SW480 (cell line): ENCODE data around the gene GPBAR1.

Experiments used
- DNase-seq: peaks from one replicate; pipeline ENCODE4 v3.0.0-alpha.2; 2016; ENCODE audit warnings: low spot score

The GPBAR1 gene

GRCh38 chr2:218285604-218286003 lies 24.8 kb downstream of the GPBAR1 start:
- no peak for DNase-seq

GRCh38 chr2:218286570-218287459 lies 26.0 kb downstream of the GPBAR1 start:
- DNase-seq, result peak; percentile 92

GRCh38 chr2:218289639-218290315 lies 29.0 kb downstream of the GPBAR1 start:
- DNase-seq, result no peak

DNA sequence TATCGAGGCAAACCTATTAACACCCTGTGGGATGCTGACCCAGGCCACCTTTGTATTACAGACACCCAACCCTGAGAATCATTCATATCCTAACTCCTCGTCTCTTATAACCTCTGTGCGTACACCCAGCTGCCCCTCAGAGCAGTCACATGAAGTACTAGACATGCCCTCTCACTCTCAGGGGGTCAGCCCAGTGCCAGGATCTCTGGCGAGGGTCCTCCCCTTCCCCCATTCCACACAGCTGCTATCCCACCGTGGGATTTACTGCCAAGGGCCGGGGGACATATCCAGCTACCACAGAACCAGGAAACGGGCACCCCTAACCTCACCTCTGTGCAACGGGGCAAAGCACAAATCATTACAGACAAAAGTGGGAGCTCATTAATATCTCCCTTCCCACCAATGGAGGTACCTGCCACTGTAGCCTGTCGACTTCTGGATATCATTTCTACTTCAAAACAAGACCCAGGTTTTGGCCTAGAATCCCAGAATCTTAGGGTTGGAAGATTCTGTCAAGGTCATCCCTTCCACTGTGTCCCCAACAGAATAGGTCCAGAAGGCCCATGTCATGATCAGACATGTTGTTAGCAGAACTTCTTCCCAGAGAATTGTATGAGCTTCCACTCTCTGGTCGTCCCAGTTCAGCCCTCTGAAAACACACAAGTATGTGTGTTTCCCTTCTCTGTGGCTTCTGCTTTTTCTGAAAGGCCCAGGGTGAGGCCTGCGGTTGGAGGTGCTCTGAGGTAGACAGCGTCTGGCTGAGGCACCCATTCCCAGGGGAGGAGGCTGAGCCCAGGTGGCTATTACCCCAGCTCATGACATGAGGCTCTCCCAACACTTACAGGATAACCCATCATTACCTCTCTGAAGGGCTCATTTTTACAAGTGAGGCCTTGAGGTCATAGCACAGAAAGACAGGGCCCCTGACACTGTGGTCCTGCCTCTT lies 29.8 kb downstream of the GPBAR1 start:
- peak; percentile 56 for DNase-seq

GRCh38 chr2:218291318-218292047 lies 30.7 kb downstream of the GPBAR1 start:
- no peak for DNase-seq

DNA sequence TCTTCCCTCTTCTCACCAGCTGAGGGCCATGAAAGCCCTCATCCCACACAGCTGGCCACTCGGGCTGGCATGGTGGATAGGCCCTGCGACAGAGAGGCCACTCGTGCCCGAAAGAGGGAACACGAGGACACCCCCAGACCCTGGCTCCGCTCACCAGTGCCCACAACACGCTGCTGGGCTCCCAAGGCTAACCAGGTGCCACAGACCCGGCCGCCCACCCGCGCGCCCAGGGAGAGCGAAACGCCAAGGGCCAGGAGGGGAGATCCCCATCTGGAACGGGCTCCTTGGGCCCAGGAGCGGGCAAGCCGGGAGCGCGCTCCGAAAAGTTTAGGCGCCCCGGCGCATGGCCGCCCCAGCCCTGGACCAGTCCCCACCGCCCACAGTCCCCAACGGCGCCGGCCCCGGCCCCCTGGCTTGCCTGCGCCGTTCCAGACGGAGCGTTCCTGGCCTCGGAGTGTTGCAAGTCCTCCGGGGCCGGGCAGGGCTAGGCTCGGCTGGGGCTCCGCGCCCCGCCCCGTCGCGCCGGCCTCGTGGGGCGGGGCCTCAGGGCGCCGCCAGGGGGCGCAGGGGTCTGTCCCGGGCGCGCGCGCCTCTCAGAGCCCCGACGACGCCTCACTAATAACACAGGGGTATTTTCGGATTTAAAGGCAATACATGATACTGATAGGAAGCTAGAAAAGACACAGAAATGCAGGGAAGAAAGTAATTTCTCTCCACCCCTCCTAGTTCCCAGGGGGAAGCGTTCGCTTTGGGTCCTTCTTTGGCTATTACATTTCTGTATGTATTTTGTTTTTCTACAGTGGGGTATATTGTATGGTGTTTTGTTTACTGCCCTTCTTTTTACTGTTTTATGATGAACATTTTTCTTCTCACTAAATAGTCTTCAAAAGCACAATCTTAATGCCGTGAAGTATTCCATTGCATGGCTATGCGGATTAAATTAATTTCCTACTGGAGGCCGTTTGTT lies 31.5 kb downstream of the GPBAR1 start, which contains the start of gene TMBIM1:
TMBIM1 (minus strand) TSS at position 456 of the 967 bp plus-strand sequence. CDS start 10,362 bp downstream, outside the sequence.
- DNase-seq, result peak; percentile 33

GRCh38 chr2:218293715-218294429 lies 33.1 kb downstream of the GPBAR1 start:
- DNase-seq, result no peak

DNA sequence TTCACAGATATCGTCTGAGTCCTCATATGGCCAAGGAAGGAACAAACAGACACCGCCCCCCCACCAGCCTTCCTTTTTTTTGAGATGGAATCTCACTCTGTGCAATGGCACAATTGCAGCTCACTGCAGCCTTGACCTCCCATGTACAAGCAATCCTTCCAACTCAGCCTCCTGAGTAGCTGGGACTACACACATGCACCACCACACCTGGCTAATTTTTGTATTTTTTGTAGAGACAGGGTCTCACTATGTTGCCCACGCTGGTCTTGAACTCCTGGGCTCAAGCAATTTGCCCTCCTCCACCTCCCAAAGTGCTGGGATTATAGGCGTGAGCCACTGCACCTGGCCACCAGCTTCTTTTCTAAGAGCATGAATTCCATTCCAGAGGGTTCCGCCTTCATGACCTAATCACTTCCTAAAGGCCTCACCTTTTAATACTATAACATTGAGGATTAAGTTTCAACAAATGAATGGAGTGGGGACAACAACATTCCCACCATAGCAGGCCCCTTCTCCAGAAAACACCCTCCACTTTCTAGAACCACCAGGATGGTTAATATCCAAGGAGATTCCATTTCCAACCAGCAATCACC lies 33.7 kb downstream of the GPBAR1 start:
- DNase-seq, result no peak

GRCh38 chr2:218295029-218295428 lies 34.2 kb downstream of the GPBAR1 start:
- DNase-seq, result no peak

DNA sequence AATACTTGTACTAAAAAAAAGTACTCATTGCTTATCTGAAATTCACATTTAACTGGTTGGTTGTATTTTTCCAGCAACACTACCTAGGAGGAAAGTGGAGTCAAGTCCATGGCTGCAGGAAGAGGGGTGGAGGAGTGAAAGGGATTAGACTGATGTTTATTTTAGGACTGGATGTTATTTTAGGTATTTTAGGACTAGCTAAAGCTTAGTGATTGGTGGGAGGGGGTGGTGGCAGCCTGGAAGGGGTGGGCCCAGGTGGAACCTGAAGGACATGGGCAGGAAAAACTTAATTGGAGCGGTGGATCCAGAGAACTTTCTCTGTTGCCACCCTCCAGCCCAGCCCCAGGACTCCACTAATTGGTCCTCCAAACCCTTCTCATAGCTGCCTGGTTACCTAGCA lies 35.4 kb downstream of the GPBAR1 start:
- DNase-seq, result no peak

DNA sequence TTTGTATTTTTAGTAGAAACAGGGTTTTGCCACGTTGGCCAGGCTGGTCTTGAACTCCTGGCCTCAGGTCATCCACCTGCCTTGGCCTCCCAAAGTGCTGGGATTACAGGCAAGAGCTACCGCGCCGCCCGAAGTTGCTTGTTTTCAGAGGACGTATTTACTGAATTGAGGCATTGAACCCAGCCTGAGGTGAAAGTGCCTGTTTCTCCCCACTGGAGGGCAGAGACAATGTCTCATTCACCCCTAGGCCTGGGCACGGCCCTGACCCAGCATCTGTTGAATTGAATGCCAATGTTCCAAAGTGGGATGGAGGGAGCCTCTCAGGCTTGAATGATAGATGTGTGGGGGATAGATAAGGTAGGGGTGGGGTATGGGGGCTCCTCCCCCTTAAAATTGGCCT lies 36.0 kb downstream of the GPBAR1 start:
- DNase-seq, result no peak

DNA sequence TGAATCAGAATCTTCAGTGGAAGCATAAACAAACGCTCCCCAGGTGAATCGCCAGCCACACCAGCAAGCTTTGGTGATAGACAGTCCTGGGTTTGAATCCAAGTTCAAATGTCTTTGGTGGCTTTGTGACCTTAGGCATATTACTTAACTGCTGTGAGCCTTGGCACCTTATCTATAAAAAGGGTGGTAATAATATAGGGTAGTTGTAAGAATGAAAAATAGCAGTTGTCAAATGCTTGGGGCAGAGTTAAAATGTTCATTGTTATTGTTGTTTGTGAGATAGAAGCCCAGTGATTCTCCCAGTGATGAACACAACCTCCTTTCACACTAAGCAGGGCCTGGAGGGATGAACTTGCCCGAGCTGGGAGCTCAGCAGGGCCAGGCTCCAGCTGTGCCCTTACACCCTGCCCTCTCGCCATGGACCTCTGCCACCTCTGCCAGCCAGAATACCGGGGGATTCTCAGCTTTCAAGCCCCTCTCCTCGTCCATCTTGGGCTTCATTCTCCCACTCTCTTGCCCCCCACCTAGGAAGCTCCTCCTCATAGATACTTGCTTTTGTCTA lies 37.6 kb downstream of the GPBAR1 start:
- no peak for DNase-seq

- DNase-seq, result no peak
Observed at GRCh38 chr2:218300141-218300540, 39.3 kb downstream of the GPBAR1 start.

- peak; percentile 83 for DNase-seq
Observed at GRCh38 chr2:218301176-218301819, 40.5 kb downstream of the GPBAR1 start.

GRCh38 chr2:218305383-218305782 lies 44.6 kb downstream of the GPBAR1 start:
- no peak for DNase-seq

DNA sequence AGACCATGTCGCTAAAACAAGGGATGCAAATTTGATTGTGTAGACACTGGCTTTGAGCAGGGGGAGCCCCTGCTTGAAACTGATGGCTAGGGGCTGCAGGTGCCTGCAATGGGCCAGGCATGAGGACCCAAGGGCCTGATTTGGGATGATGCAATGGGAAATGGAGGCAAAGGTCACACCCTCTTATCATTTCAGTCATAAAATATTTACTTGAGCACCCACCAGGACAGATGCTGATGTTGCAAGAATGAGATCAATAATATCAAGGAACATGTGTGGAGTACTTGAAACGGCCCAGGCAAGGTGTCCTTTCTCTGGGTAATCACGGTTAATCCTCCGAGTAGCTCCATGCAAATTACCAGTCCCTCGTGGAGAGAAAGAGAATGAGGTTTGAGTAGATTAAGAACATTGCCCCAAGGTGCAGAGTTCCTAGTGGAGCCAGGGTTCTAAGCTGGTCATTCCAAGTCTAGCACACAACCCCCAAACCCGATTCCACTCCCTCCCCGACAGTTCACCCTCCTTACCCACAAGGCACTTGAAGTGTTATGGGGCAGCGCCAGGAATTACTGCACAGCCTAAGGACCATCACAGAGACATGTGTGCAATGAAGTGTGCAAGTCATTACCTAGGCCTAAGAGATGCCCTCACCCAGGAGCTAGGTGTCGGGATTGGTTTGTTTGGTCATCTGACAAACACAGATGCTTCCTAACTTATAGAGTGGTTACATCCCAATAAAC lies 45.5 kb downstream of the GPBAR1 start:
- no peak for DNase-seq

DNA sequence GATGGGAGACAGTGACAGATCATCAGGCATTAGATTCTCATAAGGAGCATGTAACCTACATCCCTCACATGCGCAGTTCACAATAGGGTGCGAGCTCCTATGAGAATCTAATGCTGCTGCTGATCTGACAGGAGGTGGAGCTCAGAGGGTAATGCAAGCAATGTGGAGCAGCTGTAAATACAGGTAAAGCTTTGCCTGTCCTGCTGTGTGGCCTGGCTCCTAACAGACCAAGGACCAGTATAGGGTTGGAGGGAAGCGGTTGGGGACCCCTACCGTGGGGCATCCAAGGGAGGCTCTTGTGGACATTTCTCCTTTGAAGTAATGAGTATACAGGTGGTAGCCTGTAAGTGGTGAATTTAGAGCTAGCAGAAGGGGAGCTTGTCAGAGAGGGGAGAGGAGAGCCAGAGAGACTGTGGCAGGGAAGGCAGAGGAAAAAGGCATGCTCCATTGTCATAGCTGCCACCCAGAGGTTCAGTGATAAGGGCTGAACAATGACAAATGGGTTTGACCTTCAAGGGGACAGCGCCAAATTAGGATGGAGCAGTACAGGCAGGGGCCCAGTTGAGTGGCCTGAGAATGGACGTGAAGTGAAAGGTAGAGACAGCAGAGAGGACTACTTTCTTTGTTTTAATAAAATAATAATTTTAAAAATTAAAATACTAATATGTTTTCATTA lies 46.7 kb downstream of the GPBAR1 start:
- no peak for DNase-seq
